Subcutaneous adipose tissue (tissue), 4 donors: ENCODE data around the gene OTOGL. TPM values are rescaled to one million over a fixed set of nuclear protein-coding genes. Genes with fewer than 3 reads are reported as not detected.

Experiments used
- CTCF ChIP-seq: fragments of 450-650 bp; IDR thresholded peaks from one replicate; pipeline ENCODE4 v1.5.1; 2016; ENCODE audit warnings: low read depth, mild to moderate bottlenecking, control low read depth, antibody characterized with exemption, moderate library complexity
- total RNA-seq, 4 donors: library from RNA; depleted of rRNA; stranded (reverse); fragments of >200 nt; gene quantifications; one replicate each; pipeline ENCODE4 v1.1.0, GENCODE V29; 2016

The OTOGL gene
- total RNA-seq, 4 donors from 2014 or later = 0.19 to 0.66 (median 0.50) TPM

DNA sequence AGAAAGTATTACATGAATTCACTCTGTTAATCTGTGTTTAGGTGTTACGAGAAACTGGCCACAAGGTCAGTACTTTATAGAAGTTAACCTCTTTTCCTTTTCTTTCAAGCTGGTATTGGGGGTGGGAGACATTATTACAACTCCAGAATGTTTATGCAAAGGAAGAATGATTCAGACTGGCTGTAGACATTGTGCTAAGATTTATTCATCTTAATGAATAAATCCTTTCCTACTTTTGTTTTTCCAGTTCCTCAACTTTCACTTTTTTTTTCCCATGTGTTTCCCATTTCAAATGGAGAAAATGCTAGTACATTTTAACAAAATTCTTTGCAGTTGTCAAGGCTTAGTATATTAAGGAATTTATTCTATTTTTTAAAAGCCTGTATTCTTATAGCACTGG, 1.3 kb downstream of the OTOGL start:
- TF ChIP-seq CTCF = no peak

DNA sequence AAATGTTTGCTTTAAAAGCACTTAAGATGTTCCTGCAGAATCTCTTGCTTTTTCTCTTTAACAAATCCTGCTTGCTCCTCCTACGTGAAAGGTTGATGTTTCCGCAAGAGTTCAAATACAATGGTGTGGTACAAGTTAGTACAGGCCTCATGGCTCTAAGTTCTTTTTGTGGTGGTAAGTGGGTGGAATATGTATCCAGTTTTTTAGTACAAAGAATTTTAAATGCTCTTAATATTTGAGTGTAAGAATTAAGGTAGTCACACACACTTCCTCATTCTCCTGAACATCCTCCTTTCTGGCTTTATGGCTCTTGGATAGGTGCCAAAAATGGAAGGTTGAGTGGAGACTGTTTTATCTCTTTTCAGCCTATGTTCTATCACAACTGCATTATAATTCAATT, 1.8 kb downstream of the OTOGL start:
- TF ChIP-seq CTCF = no peak

- no peak for TF ChIP-seq CTCF
These were observed 7.9 kb downstream of the OTOGL start for GRCh38 chr12:80107221-80107620.

GRCh38 chr12:80116735-80117134, 17.4 kb downstream of the OTOGL start:
- TF ChIP-seq CTCF = no peak

- TF ChIP-seq CTCF = no peak
These were observed 19.4 kb downstream of the OTOGL start for GRCh38 chr12:80118565-80119324.

- TF ChIP-seq CTCF = no peak
These were observed 21.7 kb downstream of the OTOGL start for GRCh38 chr12:80120994-80121393.

- TF ChIP-seq CTCF = no peak
These were observed 22.3 kb downstream of the OTOGL start for GRCh38 chr12:80121661-80122060.
